Transverse colon (tissue), 4 donors: ENCODE measurements around the gene CFAP221. TPM values are rescaled to one million over a fixed set of nuclear protein-coding genes. Genes with fewer than 3 reads are reported as not detected.
A peak's percentile ranks its signal among the peaks of the same experiment; 100 is the strongest.

Source experiments
- DNase-seq: peaks from one replicate; pipeline ENCODE4 v3.0.0-alpha.2; 2019
- H3K27ac ChIP-seq, 4 donors: fragments of 200-600 bp; sonication (generic); 2 replicates each; pipeline ENCODE4 v1.5.1; 2016 to 2018; ENCODE audit warnings: inconsistent platforms in 4 of 4
- H3K27me3 ChIP-seq: fragments of 200-600 bp; sonication (generic); 2 replicates; pipeline ENCODE4 v1.5.1; 2017; ENCODE audit warnings: inconsistent platforms
- H3K36me3 ChIP-seq, 4 donors: fragments of 200-600 bp; sonication (generic); 2 replicates each; pipeline ENCODE4 v1.5.1; 2017 to 2019; ENCODE audit warnings: inconsistent platforms in 4 of 4
- H3K4me1 ChIP-seq, 4 donors: fragments of 200-600 bp; sonication (generic); 2 replicates each; pipeline ENCODE4 v1.5.1; 2017 to 2020; ENCODE audit warnings: inconsistent platforms in 4 of 4
- H3K4me3 ChIP-seq, 4 donors: fragments of 200-600 bp; sonication (generic); 1 replicate in 1 of 4; 2 replicates in 3 of 4; pipeline versions ENCODE4 v1.5.1 to v1.6.1; 2017 to 2019; ENCODE audit warnings: inconsistent platforms in 4 of 4
- H3K9me3 ChIP-seq, 2 donors: fragments of 200-600 bp; sonication (generic); 2 replicates each; pipeline ENCODE4 v1.5.1; 2017 to 2019; ENCODE audit warnings: inconsistent platforms in 2 of 2
- CTCF ChIP-seq, 5 experiments: fragments of 200-600 bp in 3 of 5; fragments of 450-650 bp in 2 of 5; sonication (generic) in 3 of 5; IDR thresholded peaks; 1 replicate in 2 of 5; 2 replicates in 3 of 5; pipeline ENCODE4 v1.5.1; 2016 to 2017; ENCODE audit warnings: antibody characterized with exemption in 5 of 5, inconsistent platforms in 3 of 5, mild to moderate bottlenecking in 2 of 5, moderate library complexity in 1 of 5
- EP300 ChIP-seq: sonication (generic); formaldehyde crosslinking; IDR thresholded peaks from one replicate; pipeline ENCODE4 v1.6.1; 2017; ENCODE audit warnings: antibody characterized with exemption, low read depth
- POLR2A ChIP-seq: fragments of 450-650 bp; IDR thresholded peaks from one replicate; pipeline ENCODE4 v1.6.1; 2016; ENCODE audit warnings: antibody characterized with exemption, mild to moderate bottlenecking, moderate library complexity
- POLR2AphosphoS5 ChIP-seq, 3 donors: sonication (generic); formaldehyde crosslinking; IDR thresholded peaks; one replicate each; pipeline ENCODE4 v1.6.1; 2016; ENCODE audit warnings: antibody characterized with exemption in 3 of 3
- WGBS, 2 donors: methylation state at CpG; one replicate each; pipeline ENCODE4 v1.1.5; 2018; ENCODE audit warnings: low coverage in 1 of 2; 5-methylcytosine and 5-hydroxymethylcytosine counted together
- in situ Hi-C, 4 donors: fragments of 200-750 bp; cut with MboI; loops; one replicate each; pipeline versions ENCODE4 v1.15.0 to v1.15.1; 2017; ENCODE audit warnings: low sequenced_read_pairs in 3 of 4, low pct_ligation_motif_present in 1 of 4, low pct_unique_long_range_greater_than_20kb in 1 of 4
- intact Hi-C: fragments of 100-400 bp; cut with DNase I; formaldehyde crosslinking; loops from one replicate; pipeline ENCODE4 v1.15.1; 2023; ENCODE audit warnings: low total_unique reads
- total RNA-seq, 4 donors: library from RNA; depleted of rRNA; stranded (reverse); fragments of >200 nt; gene quantifications; one replicate each; pipeline ENCODE4 v1.1.0, GENCODE V29; 2016

CFAP221 gene
- total RNA-seq, 4 donors from 2014 or later: not detected

- WGBS, 2 donors: 85 to 96% methylated on average over 2 to 3 of the region's 3 CpGs
- in situ Hi-C loops: loop anchor here in 1 of 4 donors (25.0 kb wide), 1 partner anchor 238 kb away; no protein-coding TSS in a partner anchor
Observed at GRCh38 chr2:119650206-119650605, 106.0 kb downstream of the CFAP221 start.

DNA sequence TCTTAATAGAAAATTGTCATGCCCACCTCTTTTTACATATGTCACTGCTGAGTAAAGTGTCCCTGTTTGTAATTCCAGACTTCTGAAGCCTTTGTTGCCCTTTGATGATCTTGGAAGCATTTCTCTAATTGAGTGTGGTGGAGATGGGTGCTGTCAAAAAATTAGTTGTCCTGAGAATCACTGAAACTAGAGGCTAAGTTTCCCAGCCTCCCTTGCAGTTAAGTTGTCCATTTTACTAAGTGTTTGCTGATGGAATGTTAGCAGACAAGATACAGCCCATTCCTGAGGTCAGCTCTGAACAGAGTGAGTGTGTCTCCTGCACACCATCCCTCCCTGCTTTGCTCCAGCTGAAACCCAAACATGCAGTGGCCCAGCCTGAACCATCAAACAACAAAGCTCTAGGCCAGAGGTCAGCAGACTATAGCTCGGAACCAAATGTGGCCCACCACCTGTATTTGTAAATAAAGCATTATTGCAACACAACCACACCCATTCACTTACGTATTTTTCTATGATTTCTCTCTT lies 106.7 kb downstream of the CFAP221 start:
- DNase-seq: no peak
- 69 to 81% methylated on average over 2 of the region's 2 CpGs for WGBS, 2 donors
- Histone ChIP-seq H3K36me3 (no peaks in the 10 kb centered on the region), H3K27me3 (peaks cover 12% of the 10 kb centered on the region), H3K9me3 (no peaks in the 10 kb centered on the region), H3K4me3 (no peak overlapping the region), H3K27ac (no peak overlapping the region), H3K4me1 (no peaks in the 10 kb centered on the region)
- TF ChIP-seq POLR2A (no peak), POLR2AphosphoS5 (IDR thresholded peaks at IDR 0.05) (no peak), CTCF (IDR thresholded peaks at IDR 0.05) (no peak), EP300 (no peak)
- intact Hi-C loops: loop anchor here (10.0 kb wide), 1 partner anchor 246 kb away; no protein-coding TSS in a partner anchor
- in situ Hi-C loops: loop anchor here in 1 of 4 donors (25.0 kb wide), 1 partner anchor 239 kb away; no protein-coding TSS in a partner anchor

More at GRCh38 chr2:119650206-119650605, 106.0 kb downstream of the CFAP221 start:
- Histone ChIP-seq H3K27me3 (peaks cover 12% of the 10 kb centered on the region), H3K9me3 (no peaks in the 10 kb centered on the region), H3K27ac (no peak overlapping the region), H3K4me1 (no peaks in the 10 kb centered on the region), H3K4me3 (no peak overlapping the region), H3K36me3 (no peaks in the 10 kb centered on the region)
- no peak for DNase-seq
- TF ChIP-seq POLR2A: no peak
- no peak for TF ChIP-seq CTCF (IDR thresholded peaks at IDR 0.05)
- no peak for TF ChIP-seq EP300
- TF ChIP-seq POLR2AphosphoS5 (IDR thresholded peaks at IDR 0.05): no peak
- intact Hi-C loops: loop anchor here (10.0 kb wide), 1 partner anchor 245 kb away; no protein-coding TSS in a partner anchor

GRCh38 chr2:119657466-119658145 lies 113.4 kb downstream of the CFAP221 start:
- Histone ChIP-seq H3K4me3 (no peak overlapping the region), H3K4me1 (no peaks in the 10 kb centered on the region), H3K9me3 (no peaks in the 10 kb centered on the region), H3K36me3 (no peaks in the 10 kb centered on the region), H3K27ac (no peak overlapping the region), H3K27me3 (peaks cover 12% of the 10 kb centered on the region)
- no peak for DNase-seq
- 64 to 79% methylated on average over 6 to 8 of the region's 8 CpGs for WGBS, 2 donors
- in situ Hi-C loops (loop anchor here in 1 of 4 donors (25.0 kb wide), 1 partner anchor 245 kb away; no protein-coding TSS in a partner anchor), intact Hi-C loops (loop anchor here (10.0 kb wide), 1 partner anchor 253 kb away; no protein-coding TSS in a partner anchor)
- TF ChIP-seq POLR2AphosphoS5 (IDR thresholded peaks at IDR 0.05) (no peak), CTCF (IDR thresholded peaks at IDR 0.05) (no peak), POLR2A (no peak), EP300 (no peak)

- H3K4me3 ChIP-seq: no peak overlapping the region
Observed at GRCh38 chr2:119659601-119660342, 115.5 kb downstream of the CFAP221 start.

More at GRCh38 chr2:119659601-119660342, 115.5 kb downstream of the CFAP221 start:
- Histone ChIP-seq H3K9me3 (no peaks in the 10 kb centered on the region), H3K27ac (no peak overlapping the region), H3K36me3 (no peaks in the 10 kb centered on the region), H3K27me3 (no peaks in the 10 kb centered on the region), H3K4me1 (no peaks in the 10 kb centered on the region)
- WGBS, 2 donors: 45 to 52% methylated on average over 6 to 8 of the region's 8 CpGs
- in situ Hi-C loops: loop anchor here in 1 of 4 donors (25.0 kb wide), 1 partner anchor 247 kb away; no protein-coding TSS in a partner anchor
- DNase-seq: peak; percentile 42
- TF ChIP-seq POLR2AphosphoS5 (IDR thresholded peaks at IDR 0.05) (no peak), CTCF (IDR thresholded peaks at IDR 0.05) (peak; percentile 70 to 86 (median 76)), POLR2A (no peak), EP300 (no peak)
- intact Hi-C loops: loop anchor here (10.0 kb wide), 1 partner anchor 255 kb away; no protein-coding TSS in a partner anchor
